Heart right ventricle (tissue), 16 donors: ENCODE data around the gene MAD1L1. TPM values are rescaled to one million over a fixed set of nuclear protein-coding genes. Genes with fewer than 3 reads are reported as not detected.

ENCODE experiments used
- ATAC-seq, 8 donors: fragments of 200-7000 bp; cut with Tn5 transposase; one replicate each; pipeline ENCODE4 v1.9.1; 2020; ENCODE audit warnings: mild to moderate bottlenecking in 8 of 8, moderate library complexity in 8 of 8, moderate number of reproducible peaks in 1 of 8
- DNase-seq, 2 donors: peaks; one replicate each; pipeline ENCODE4 v3.0.0-alpha.2; 2020
- H3K27ac ChIP-seq, 10 donors: fragments of 200-600 bp; sonication (generic) in 2 of 10; one replicate each; pipeline versions ENCODE4 v1.5.0 to v1.8.0; 2020 to 2022; ENCODE audit warnings: mild to moderate bottlenecking in 3 of 10
- H3K27me3 ChIP-seq, 7 donors: fragments of 200-600 bp; one replicate each; pipeline ENCODE4 v1.8.0; 2021 to 2022; ENCODE audit warnings: mild to moderate bottlenecking in 2 of 7
- H3K36me3 ChIP-seq, 9 donors: fragments of 200-600 bp; sonication (generic) in 1 of 9; one replicate each; pipeline versions ENCODE4 v1.5.0 to v1.8.0; 2020 to 2022; ENCODE audit warnings: mild to moderate bottlenecking in 2 of 9
- H3K4me1 ChIP-seq, 9 donors: fragments of 200-600 bp; sonication (generic) in 1 of 9; one replicate each; pipeline versions ENCODE4 v1.5.0 to v1.8.0; 2020 to 2022; ENCODE audit warnings: mild to moderate bottlenecking in 4 of 9
- H3K4me3 ChIP-seq, 10 donors: fragments of 200-600 bp; sonication (generic) in 2 of 10; one replicate each; pipeline versions ENCODE4 v1.5.0 to v1.8.0; 2020 to 2022; ENCODE audit warnings: mild to moderate bottlenecking in 7 of 10, moderate library complexity in 2 of 10
- H3K9me3 ChIP-seq, 11 donors: fragments of 200-600 bp in 10 of 11; sonication (generic) in 2 of 11; one replicate each; pipeline versions ENCODE4 v1.5.0 to v1.8.0; 2013 to 2022; ENCODE audit warnings: mild to moderate bottlenecking in 2 of 11, control low read depth in 1 of 11, moderate library complexity in 1 of 11
- CTCF ChIP-seq, 9 donors: fragments of 200-600 bp; sonication (generic) in 2 of 9; IDR thresholded peaks; one replicate each; pipeline versions ENCODE4 v1.5.0 to v1.8.0; 2021 to 2022; ENCODE audit warnings: antibody characterized with exemption in 9 of 9, mild to moderate bottlenecking in 5 of 9, moderate library complexity in 1 of 9
- WGBS, 2 donors: extraction: QIAGEN DNeasy Blood & Tissue Kit; methylation state at CpG; one replicate each; pipeline ENCODE4 v1.1.7; 2013; ENCODE audit warnings: inconsistent platforms in 1 of 2; 5-methylcytosine and 5-hydroxymethylcytosine counted together
- intact Hi-C, 10 donors: fragments of 100-400 bp; cut with DNase I; formaldehyde crosslinking; loops; one replicate each; pipeline versions ENCODE4 v1.11.1 to v1.14.2; 2022
- polyA plus RNA-seq, 2 donors: library from polyadenylated mRNA; stranded (reverse); fragments of 200-250 nt; gene quantifications; one replicate each; pipeline ENCODE4 v1.2.3, GENCODE V29; 2013
- total RNA-seq, 10 donors: library from RNA; stranded (reverse); fragmentation: NEBNext Ultra II Directional in 3 of 10; extraction: Animal tissue kit (Norgen Biotek cat#: 25700) in 3 of 10; gene quantifications; one replicate each; pipeline versions ENCODE4 v1.2.1 to v1.2.4, GENCODE V29; 2021 to 2023
- donor health status: Arrhythmogenic right ventricular cardiomyopathy.
- donor health status: ischemic (EF 13 %, LVEDD 7.1; RV severe dilation, severe dysfunction).
- donor health status: healthy with polysubstance abuse.
- donor health status: DM: no; HTN: yes; CAD: no.
- donor health status: DM: no; HTN: no; CAD: no.
- donor health status: ischemic (EF 25% LVEDD 6.9; RV normal size, moderate dysfunction).
- donor health status: ischemic (EF 25% LVEDD 5.7; RV mildly dilated, moderate dysfunction).
- donor health status: healthy.
- donor health status: DM: yes; HTN: yes; CAD: no.
- donor health status: Ischemic cardiomyopathy.
- donor health status: ischemic (EF 35%, LVEDD 5.7; RV mildly dilated, moderate dysfunction).
- donor health status: nonischemic (EF 11% LVEDD 7.7; RV severe dilation, severe dysfunction).
- donor health status: DM: yes; HTN: yes; CAD: no.
- donor health status: PGD.
- donor health status: ischemic (EF 29% LVEDD 5.4; RV normal size, mild dysfunction).
- donor health status: nonischemic (EF 23%, LVEDD 6.1; RV moderate dilation, normal function).

The MAD1L1 gene
- total and polyA plus RNA-seq, 12 donors, result 13.8 to 46.8 (median 20.2) TPM

- DNase-seq, result no peak
These were observed 191.9 kb downstream of the MAD1L1 start for GRCh38 chr7:2040893-2041270.

GRCh38 chr7:2040201-2040892 is 192.4 kb downstream of the MAD1L1 start:
- Histone ChIP-seq H3K9me3 (peaks cover 0 to 7% (median 0%) of the 10 kb centered on the region in 11 donors), H3K4me1 (peaks cover 0 to 24% (median 17%) of the 10 kb centered on the region in 9 donors), H3K27ac (no peak overlapping the region), H3K4me3 (no peak overlapping the region), H3K27me3 (no peaks in the 10 kb centered on the region), H3K36me3 (peaks cover 0 to 8% (median 0%) of the 10 kb centered on the region in 9 donors)
- DNase-seq (no peak), ATAC-seq (no peak)
- WGBS, 2 donors, result 97% methylated on average over 22 of the region's 22 CpGs
- intact Hi-C loops, result no loop called here
- no peak for TF ChIP-seq CTCF (IDR thresholded peaks at IDR 0.05)

More at GRCh38 chr7:2040893-2041270, 191.9 kb downstream of the MAD1L1 start:
- H3K9me3 ChIP-seq, result peaks cover 0 to 7% (median 0%) of the 10 kb centered on the region in 11 donors
- WGBS, 2 donors, result 76 to 80% methylated on average over 6 of the region's 6 CpGs
- peaks cover 0 to 24% (median 17%) of the 10 kb centered on the region in 9 donors for H3K4me1 ChIP-seq
- ATAC-seq, result no peak
- peaks cover 0 to 8% (median 0%) of the 10 kb centered on the region in 9 donors for H3K36me3 ChIP-seq
- H3K27ac ChIP-seq, result no peak overlapping the region
- intact Hi-C loops, result no loop called here
- TF ChIP-seq CTCF (IDR thresholded peaks at IDR 0.05), result no peak
- no peaks in the 10 kb centered on the region for H3K27me3 ChIP-seq
- no peak overlapping the region for H3K4me3 ChIP-seq

GRCh38 chr7:2038931-2039728 is 193.6 kb downstream of the MAD1L1 start:
- TF ChIP-seq CTCF (IDR thresholded peaks at IDR 0.05), result no peak
- H3K9me3 ChIP-seq, result peaks cover 0 to 7% (median 0%) of the 10 kb centered on the region in 11 donors
- no peak overlapping the region for H3K27ac ChIP-seq
- 70 to 79% methylated on average over 23 of the region's 23 CpGs for WGBS, 2 donors
- ATAC-seq (peak in 5 of 8 donors; percentile 9 to 32 (median 26)), DNase-seq (no peak)
- H3K27me3 ChIP-seq, result no peaks in the 10 kb centered on the region
- intact Hi-C loops, result loop anchor here in 1 of 10 donors (2.0 kb wide), 1 partner anchor 72 kb away; no protein-coding TSS in a partner anchor
- H3K36me3 ChIP-seq, result peaks cover 0 to 8% (median 0%) of the 10 kb centered on the region in 9 donors
- no peak overlapping the region for H3K4me3 ChIP-seq
- H3K4me1 ChIP-seq, result peaks cover 0 to 24% (median 17%) of the 10 kb centered on the region in 9 donors

- peaks cover 0 to 24% (median 17%) of the 10 kb centered on the region in 9 donors for H3K4me1 ChIP-seq
- 25 to 26% methylated on average over 13 of the region's 13 CpGs for WGBS, 2 donors
- TF ChIP-seq CTCF (IDR thresholded peaks at IDR 0.05), result no peak
- intact Hi-C loops, result loop anchor here in 1 of 10 donors (2.0 kb wide), 1 partner anchor 71 kb away; no protein-coding TSS in a partner anchor
- H3K27me3 ChIP-seq, result no peaks in the 10 kb centered on the region
- ATAC-seq (peak; percentile 39 to 78 (median 50)), DNase-seq (peak; percentile 45 to 50)
- peak overlapping the region in 6 of 10 donors; percentile 10 to 69 (median 51) for H3K27ac ChIP-seq
- H3K4me3 ChIP-seq, result peak overlapping the region in 8 of 10 donors; percentile 11 to 47 (median 40)
- peaks cover 0 to 6% (median 0%) of the 10 kb centered on the region in 11 donors for H3K9me3 ChIP-seq
- peaks cover 0 to 7% (median 0%) of the 10 kb centered on the region in 9 donors for H3K36me3 ChIP-seq
These were observed 194.8 kb downstream of the MAD1L1 start for GRCh38 chr7:2037808-2038522.
